Measurements from ENCODE around the gene DNAI1.

DNA sequence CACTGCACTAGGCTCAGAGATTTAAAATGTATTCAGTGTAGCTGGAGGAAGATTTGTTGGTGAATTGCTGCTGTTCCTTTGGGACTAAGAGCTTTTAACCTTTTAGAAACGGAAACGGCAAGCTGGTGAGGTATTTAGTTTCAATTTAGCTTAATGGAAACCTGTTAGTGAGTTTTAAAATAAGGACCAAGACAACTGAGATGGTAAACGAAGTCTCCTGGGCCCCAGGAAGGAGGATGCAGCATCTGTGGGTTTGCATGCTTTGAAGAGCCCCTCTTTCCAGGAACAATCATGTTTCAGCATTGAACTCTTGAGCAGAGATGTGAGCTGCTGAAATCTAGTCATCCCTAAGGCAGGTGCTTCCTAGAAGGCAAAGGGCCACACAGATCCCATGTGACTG is 16.5 kb downstream of the DNAI1 start:
- TF ChIP-seq POLR2A (IDR thresholded peaks at IDR 0.05), result no peak
- TF ChIP-seq, protein P1, sequence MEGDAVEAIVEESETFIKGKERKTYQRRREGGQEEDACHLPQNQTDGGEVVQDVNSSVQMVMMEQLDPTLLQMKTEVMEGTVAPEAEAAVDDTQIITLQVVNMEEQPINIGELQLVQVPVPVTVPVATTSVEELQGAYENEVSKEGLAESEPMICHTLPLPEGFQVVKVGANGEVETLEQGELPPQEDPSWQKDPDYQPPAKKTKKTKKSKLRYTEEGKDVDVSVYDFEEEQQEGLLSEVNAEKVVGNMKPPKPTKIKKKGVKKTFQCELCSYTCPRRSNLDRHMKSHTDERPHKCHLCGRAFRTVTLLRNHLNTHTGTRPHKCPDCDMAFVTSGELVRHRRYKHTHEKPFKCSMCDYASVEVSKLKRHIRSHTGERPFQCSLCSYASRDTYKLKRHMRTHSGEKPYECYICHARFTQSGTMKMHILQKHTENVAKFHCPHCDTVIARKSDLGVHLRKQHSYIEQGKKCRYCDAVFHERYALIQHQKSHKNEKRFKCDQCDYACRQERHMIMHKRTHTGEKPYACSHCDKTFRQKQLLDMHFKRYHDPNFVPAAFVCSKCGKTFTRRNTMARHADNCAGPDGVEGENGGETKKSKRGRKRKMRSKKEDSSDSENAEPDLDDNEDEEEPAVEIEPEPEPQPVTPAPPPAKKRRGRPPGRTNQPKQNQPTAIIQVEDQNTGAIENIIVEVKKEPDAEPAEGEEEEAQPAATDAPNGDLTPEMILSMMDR (IDR thresholded peaks at IDR 0.05), result no peak
